K562 (cell line): ENCODE results near the gene ATAD2B. TPM values are rescaled to one million over a fixed set of nuclear protein-coding genes. Genes with fewer than 3 reads are reported as not detected.

ENCODE experiments used
- polyA plus RNA-seq, 8 experiments: library from polyadenylated mRNA; depleted of rRNA in 4 of 8; stranded (reverse) in 5 of 8; unstranded in 3 of 8; fragments of >200 nt; fragmentation: Nextera tagmentation in 2 of 8; fragmentation: Illumina TruSeq in 1 of 8; extraction: Ambion mirVana in 2 of 8; extraction: Trizol in 1 of 8; gene quantifications; 2 replicates each; pipeline versions ENCODE4 v1.2.1 to v1.2.3, GENCODE V29; 2011 to 2014; ENCODE audit warnings: inconsistent platforms in 1 of 8, missing spikeins in 1 of 8
- total RNA-seq, 7 experiments: library from RNA; depleted of rRNA in 6 of 7; stranded (reverse); fragments of >200 nt in 6 of 7; fragmentation: Illumina TruSeq in 2 of 7; extraction: Trizol in 2 of 7; gene quantifications; 2 replicates each; pipeline versions ENCODE4 v1.2.1 to v1.2.3, GENCODE V29; 2011 to 2021; ENCODE audit warnings: low replicate concordance in 1 of 7
- TF ChIP-seq, protein P1 (sequence below): fragments of 450-650 bp; IDR thresholded peaks from 2 replicates; pipeline ENCODE4 v1.6.1; 2016; ENCODE audit warnings: low read depth
- TF ChIP-seq, protein P2 (sequence below): fragments of 250-450 bp; sonication (Bioruptor Pico); IDR thresholded peaks from 2 replicates; pipeline ENCODE4 v1.4.0; 2020; ENCODE audit warnings: mild to moderate bottlenecking, moderate library complexity, borderline replicate concordance

The ATAD2B gene
- total and polyA plus RNA-seq, 9 of the 15 experiments (the other 6 are each of a cell fraction or from before 2014, with no cell fraction given) = 3.2 to 21.6 (median 11.4) TPM

DNA sequence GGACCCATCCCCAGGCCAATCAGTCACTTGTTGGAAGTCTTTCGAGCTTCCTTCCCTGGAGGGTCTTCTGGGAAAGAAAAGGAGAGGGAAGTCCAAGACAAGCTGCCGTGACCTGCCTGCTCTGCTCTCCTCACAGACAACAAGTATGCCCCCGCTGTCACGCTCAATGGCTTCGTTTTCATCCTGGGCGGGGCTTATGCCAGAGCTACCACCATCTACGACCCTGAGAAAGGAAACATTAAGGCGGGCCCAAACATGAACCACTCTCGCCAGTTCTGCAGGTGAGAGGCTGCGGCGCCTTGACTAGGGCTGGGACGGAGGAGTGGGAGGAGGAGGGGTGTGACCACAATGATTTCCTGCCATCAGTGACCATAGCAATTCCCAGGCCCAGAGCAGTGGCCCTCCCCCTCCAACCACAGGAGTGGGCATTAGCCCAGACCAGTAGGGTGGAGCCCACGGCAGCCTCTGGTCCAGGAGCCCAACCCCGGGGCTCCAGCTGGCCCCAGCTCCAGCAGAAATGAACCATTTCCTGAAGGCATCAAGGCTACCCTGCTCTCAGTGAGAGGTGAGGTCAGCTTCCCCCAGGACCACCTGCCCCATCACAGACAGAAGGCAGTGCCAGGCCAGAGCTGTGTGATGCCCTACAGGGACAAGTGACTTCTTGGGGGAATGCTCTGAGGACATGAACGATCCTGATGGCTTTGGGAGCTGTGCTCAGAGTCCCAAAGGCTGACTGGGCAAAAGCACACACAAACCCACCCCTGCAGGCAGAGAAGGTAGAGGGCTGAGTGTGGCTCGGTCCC lies 223.1 kb downstream of the ATAD2B start (continued):
- TF ChIP-seq, protein P1, sequence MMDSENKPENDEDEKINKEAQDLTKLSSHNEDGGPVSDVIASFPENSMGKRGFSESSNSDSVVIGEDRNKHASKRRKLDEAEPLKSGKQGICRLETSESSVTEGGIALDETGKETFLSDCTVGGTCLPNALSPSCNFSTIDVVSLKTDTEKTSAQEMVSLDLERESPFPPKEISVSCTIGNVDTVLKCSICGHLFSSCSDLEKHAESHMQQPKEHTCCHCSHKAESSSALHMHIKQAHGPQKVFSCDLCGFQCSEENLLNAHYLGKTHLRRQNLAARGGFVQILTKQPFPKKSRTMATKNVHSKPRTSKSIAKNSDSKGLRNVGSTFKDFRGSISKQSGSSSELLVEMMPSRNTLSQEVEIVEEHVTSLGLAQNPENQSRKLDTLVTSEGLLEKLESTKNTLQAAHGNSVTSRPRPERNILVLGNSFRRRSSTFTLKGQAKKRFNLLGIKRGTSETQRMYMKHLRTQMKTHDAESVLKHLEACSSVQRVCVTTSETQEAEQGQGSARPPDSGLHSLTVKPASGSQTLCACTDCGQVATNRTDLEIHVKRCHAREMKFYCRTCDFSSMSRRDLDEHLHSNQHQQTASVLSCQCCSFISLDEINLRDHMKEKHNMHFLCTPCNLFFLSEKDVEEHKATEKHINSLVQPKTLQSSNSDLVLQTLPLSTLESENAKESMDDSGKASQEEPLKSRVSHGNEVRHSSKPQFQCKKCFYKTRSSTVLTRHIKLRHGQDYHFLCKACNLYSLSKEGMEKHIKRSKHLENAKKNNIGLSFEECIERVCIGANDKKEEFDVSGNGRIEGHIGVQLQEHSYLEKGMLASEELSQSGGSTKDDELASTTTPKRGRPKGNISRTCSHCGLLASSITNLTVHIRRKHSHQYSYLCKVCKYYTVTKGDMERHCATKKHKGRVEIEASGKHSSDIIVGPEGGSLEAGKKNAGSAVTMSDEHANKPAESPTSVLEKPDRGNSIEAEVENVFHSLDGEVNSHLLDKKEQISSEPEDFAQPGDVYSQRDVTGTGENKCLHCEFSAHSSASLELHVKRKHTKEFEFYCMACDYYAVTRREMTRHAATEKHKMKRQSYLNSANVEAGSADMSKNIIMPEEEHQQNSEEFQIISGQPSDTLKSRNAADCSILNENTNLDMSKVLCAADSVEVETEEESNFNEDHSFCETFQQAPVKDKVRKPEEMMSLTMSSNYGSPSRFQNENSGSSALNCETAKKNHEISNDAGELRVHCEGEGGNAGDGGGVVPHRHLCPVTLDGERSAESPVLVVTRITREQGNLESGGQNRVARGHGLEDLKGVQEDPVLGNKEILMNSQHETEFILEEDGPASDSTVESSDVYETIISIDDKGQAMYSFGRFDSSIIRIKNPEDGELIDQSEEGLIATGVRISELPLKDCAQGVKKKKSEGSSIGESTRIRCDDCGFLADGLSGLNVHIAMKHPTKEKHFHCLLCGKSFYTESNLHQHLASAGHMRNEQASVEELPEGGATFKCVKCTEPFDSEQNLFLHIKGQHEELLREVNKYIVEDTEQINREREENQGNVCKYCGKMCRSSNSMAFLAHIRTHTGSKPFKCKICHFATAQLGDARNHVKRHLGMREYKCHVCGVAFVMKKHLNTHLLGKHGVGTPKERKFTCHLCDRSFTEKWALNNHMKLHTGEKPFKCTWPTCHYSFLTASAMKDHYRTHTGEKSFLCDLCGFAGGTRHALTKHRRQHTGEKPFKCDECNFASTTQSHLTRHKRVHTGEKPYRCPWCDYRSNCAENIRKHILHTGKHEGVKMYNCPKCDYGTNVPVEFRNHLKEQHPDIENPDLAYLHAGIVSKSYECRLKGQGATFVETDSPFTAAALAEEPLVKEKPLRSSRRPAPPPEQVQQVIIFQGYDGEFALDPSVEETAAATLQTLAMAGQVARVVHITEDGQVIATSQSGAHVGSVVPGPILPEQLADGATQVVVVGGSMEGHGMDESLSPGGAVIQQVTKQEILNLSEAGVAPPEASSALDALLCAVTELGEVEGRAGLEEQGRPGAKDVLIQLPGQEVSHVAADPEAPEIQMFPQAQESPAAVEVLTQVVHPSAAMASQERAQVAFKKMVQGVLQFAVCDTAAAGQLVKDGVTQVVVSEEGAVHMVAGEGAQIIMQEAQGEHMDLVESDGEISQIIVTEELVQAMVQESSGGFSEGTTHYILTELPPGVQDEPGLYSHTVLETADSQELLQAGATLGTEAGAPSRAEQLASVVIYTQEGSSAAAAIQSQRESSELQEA = no peak
- TF ChIP-seq, protein P2, sequence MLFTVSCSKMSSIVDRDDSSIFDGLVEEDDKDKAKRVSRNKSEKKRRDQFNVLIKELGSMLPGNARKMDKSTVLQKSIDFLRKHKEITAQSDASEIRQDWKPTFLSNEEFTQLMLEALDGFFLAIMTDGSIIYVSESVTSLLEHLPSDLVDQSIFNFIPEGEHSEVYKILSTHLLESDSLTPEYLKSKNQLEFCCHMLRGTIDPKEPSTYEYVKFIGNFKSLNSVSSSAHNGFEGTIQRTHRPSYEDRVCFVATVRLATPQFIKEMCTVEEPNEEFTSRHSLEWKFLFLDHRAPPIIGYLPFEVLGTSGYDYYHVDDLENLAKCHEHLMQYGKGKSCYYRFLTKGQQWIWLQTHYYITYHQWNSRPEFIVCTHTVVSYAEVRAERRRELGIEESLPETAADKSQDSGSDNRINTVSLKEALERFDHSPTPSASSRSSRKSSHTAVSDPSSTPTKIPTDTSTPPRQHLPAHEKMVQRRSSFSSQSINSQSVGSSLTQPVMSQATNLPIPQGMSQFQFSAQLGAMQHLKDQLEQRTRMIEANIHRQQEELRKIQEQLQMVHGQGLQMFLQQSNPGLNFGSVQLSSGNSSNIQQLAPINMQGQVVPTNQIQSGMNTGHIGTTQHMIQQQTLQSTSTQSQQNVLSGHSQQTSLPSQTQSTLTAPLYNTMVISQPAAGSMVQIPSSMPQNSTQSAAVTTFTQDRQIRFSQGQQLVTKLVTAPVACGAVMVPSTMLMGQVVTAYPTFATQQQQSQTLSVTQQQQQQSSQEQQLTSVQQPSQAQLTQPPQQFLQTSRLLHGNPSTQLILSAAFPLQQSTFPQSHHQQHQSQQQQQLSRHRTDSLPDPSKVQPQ (CRISPR knock-in tag) = no peak
